Neural progenitor cell (in vitro differentiated cells): Measurements from ENCODE around the gene FOXJ1. TPM values are rescaled to one million over a fixed set of nuclear protein-coding genes. Genes with fewer than 3 reads are reported as not detected.

Experiments
- DNase-seq: peaks from one replicate; pipeline ENCODE4 v3.0.0-alpha.2; 2016; ENCODE audit warnings: low spot score
- H2AFZ ChIP-seq: fragments of 200-600 bp; sonication (generic); replicated peaks from 2 replicates; pipeline ENCODE4 v1.6.1; 2016; ENCODE audit warnings: antibody characterized with exemption
- H3F3A ChIP-seq: fragments of 200-600 bp; sonication (generic); 2 replicates; pipeline ENCODE4 v1.6.1; 2016; ENCODE audit warnings: antibody characterized with exemption, low read depth
- H3K27ac ChIP-seq: fragments of 200-600 bp; sonication (generic); 2 replicates; pipeline ENCODE4 v1.5.1; 2016; ENCODE audit warnings: mild to moderate bottlenecking
- H3K27me3 ChIP-seq: fragments of 200-600 bp; sonication (generic); 2 replicates; pipeline ENCODE4 v1.6.1; 2016; ENCODE audit warnings: mild to moderate bottlenecking, moderate library complexity
- H3K36me3 ChIP-seq: fragments of 200-600 bp; sonication (generic); 2 replicates; pipeline ENCODE4 v1.5.1; 2016
- H3K4me1 ChIP-seq: fragments of 200-600 bp; sonication (generic); 2 replicates; pipeline ENCODE4 v1.6.1; 2016; ENCODE audit warnings: mixed run types
- H3K4me2 ChIP-seq: fragments of 200-600 bp; sonication (generic); 2 replicates; pipeline ENCODE4 v1.6.1; 2016
- H3K4me3 ChIP-seq: fragments of 200-600 bp; sonication (generic); 2 replicates; pipeline ENCODE4 v1.5.1; 2016
- H3K79me2 ChIP-seq: fragments of 200-600 bp; sonication (generic); 2 replicates; pipeline ENCODE4 v1.6.1; 2016; ENCODE audit warnings: low read depth
- H3K9ac ChIP-seq: fragments of 200-600 bp; sonication (generic); 2 replicates; pipeline ENCODE4 v1.6.1; 2016
- H3K9me3 ChIP-seq: fragments of 200-600 bp; sonication (generic); 2 replicates; pipeline ENCODE4 v1.5.1; 2016; ENCODE audit warnings: low read depth
- H4K20me1 ChIP-seq: fragments of 200-600 bp; sonication (generic); 2 replicates; pipeline ENCODE4 v1.6.1; 2016; ENCODE audit warnings: low read depth
- H3K27ac Mint-ChIP-seq: 3 replicates; pipeline ENCODE4 v1.8.0; 2021; ENCODE audit warnings: mixed read lengths
- H3K27me3 Mint-ChIP-seq: 2 replicates; pipeline ENCODE4 v1.8.0; 2022; ENCODE audit warnings: low read depth, mild to moderate bottlenecking, inconsistent platforms, moderate library complexity, mixed read lengths; ENCODE audit not compliant: insufficient read depth
- H3K36me3 Mint-ChIP-seq: 3 replicates; pipeline ENCODE4 v1.8.0; 2021; ENCODE audit warnings: mixed read lengths
- H3K4me1 Mint-ChIP-seq: 3 replicates; pipeline ENCODE4 v1.8.0; 2021; ENCODE audit warnings: mixed read lengths
- H3K4me3 Mint-ChIP-seq: 3 replicates; pipeline ENCODE4 v1.8.0; 2021; ENCODE audit warnings: mild to moderate bottlenecking, moderate library complexity, mixed read lengths
- H3K9me3 Mint-ChIP-seq: 3 replicates; pipeline ENCODE4 v1.8.0; 2020; ENCODE audit warnings: mixed read lengths
- EZH2 ChIP-seq: fragments of 200-600 bp; sonication (generic); IDR thresholded peaks from 2 replicates; pipeline ENCODE4 v1.6.1; 2017; ENCODE audit warnings: antibody characterized with exemption, mild to moderate bottlenecking, moderate library complexity
- EZH2phosphoT487 ChIP-seq: fragments of 200-600 bp; sonication (generic); IDR thresholded peaks from 2 replicates; pipeline ENCODE4 v1.6.1; 2017; ENCODE audit warnings: antibody characterized with exemption
- total RNA-seq: library from RNA; depleted of rRNA; stranded (reverse); fragments of >200 nt; gene quantifications from 2 replicates; pipeline ENCODE4 v1.2.3, GENCODE V29; 2015; ENCODE audit warnings: low replicate concordance
- TF ChIP-seq, protein P1 (sequence below): fragments of 200-600 bp; sonication (generic); IDR thresholded peaks from 2 replicates; pipeline ENCODE4 v1.5.1; 2017; ENCODE audit warnings: antibody characterized with exemption, mild to moderate bottlenecking

Gene FOXJ1
- total RNA-seq, 1 donor from 2014 or later, result 0.49 TPM

DNA sequence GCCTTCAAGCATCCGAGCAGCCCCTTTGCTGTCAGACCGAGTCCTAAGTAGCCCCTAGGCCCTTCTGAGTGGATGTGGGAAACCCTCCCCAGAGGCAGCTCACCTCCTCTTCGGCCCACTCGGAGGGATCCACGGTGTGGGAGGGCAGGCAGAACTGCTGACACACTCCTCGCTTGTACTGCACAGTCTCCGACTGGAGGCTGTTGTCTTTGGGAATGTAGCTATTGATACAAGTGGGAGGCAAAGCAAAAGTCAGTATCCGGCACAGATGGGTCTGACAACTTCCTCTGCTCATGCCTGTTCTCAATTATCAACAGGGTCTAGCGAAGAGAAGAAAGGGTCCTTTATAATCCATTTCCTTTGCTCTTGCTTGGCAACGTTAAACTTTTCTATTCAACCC lies 25.9 kb upstream of the FOXJ1 start:
- Histone ChIP-seq H3K27ac (no peak overlapping the region), H3K27me3 (no peaks in the 10 kb centered on the region), H3K9ac (no peak overlapping the region), H3F3A (no peaks in the 10 kb centered on the region), H4K20me1 (no peaks in the 10 kb centered on the region), H3K79me2 (no peaks in the 10 kb centered on the region), H3K4me2 (no peak overlapping the region), H2AFZ (no peak overlapping the region), H3K4me1 (peaks cover 10% of the 10 kb centered on the region), H3K36me3 (no peaks in the 10 kb centered on the region), H3K9me3 (no peaks in the 10 kb centered on the region), H3K4me3 (no peak overlapping the region)
- DNase-seq, result no peak
- Mint-ChIP-seq H3K4me3 (no peak overlapping the region), H3K9me3 (no peaks in the 10 kb centered on the region), H3K27me3 (no peaks in the 10 kb centered on the region), H3K4me1 (no peaks in the 10 kb centered on the region), H3K36me3 (peaks cover 2% of the 10 kb centered on the region), H3K27ac (no peak overlapping the region)
- no peak for TF ChIP-seq EZH2phosphoT487
- TF ChIP-seq EZH2, result no peak
- TF ChIP-seq, protein P1, sequence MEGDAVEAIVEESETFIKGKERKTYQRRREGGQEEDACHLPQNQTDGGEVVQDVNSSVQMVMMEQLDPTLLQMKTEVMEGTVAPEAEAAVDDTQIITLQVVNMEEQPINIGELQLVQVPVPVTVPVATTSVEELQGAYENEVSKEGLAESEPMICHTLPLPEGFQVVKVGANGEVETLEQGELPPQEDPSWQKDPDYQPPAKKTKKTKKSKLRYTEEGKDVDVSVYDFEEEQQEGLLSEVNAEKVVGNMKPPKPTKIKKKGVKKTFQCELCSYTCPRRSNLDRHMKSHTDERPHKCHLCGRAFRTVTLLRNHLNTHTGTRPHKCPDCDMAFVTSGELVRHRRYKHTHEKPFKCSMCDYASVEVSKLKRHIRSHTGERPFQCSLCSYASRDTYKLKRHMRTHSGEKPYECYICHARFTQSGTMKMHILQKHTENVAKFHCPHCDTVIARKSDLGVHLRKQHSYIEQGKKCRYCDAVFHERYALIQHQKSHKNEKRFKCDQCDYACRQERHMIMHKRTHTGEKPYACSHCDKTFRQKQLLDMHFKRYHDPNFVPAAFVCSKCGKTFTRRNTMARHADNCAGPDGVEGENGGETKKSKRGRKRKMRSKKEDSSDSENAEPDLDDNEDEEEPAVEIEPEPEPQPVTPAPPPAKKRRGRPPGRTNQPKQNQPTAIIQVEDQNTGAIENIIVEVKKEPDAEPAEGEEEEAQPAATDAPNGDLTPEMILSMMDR, result no peak

GRCh38 chr17:76166168-76166567 lies 25.1 kb upstream of the FOXJ1 start:
- no peak overlapping the region for H3K4me3 Mint-ChIP-seq
- H3K27ac Mint-ChIP-seq, result no peak overlapping the region
- no peaks in the 10 kb centered on the region for H3K4me1 Mint-ChIP-seq
- Histone ChIP-seq H3F3A (no peaks in the 10 kb centered on the region), H3K4me1 (peaks cover 10% of the 10 kb centered on the region), H3K79me2 (no peaks in the 10 kb centered on the region), H3K27ac (no peak overlapping the region), H3K27me3 (no peaks in the 10 kb centered on the region), H3K36me3 (no peaks in the 10 kb centered on the region), H3K9me3 (no peaks in the 10 kb centered on the region), H3K4me3 (no peak overlapping the region), H4K20me1 (no peaks in the 10 kb centered on the region), H3K9ac (no peak overlapping the region), H2AFZ (no peak overlapping the region), H3K4me2 (no peak overlapping the region)
- no peaks in the 10 kb centered on the region for H3K27me3 Mint-ChIP-seq
- TF ChIP-seq, protein P1, result no peak
- TF ChIP-seq EZH2 (no peak), EZH2phosphoT487 (no peak)
- no peaks in the 10 kb centered on the region for H3K9me3 Mint-ChIP-seq
- peaks cover 2% of the 10 kb centered on the region for H3K36me3 Mint-ChIP-seq
- DNase-seq, result no peak

DNA sequence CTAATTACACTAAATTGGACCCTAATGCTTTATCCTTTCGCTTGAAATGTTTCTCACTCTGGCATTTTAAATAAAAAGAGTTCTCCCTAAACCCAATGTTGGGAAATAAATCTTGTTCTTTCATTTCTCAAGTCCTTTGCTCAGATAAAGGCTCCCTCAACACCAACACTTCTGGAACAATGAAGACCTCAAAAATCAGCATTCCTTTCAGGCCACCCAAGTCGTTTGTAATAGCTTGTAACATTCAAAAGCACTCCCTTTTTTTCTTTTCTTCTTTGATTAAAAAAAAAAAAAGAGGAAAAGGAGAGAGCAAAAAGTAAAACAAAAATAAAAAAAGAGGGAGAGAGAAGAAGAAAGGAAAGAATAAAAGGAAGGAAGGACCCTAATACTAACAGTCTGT lies 23.3 kb upstream of the FOXJ1 start:
- no peak overlapping the region for H3K4me2 ChIP-seq
- Mint-ChIP-seq H3K9me3 (no peaks in the 10 kb centered on the region), H3K36me3 (peaks cover 2% of the 10 kb centered on the region), H3K4me3 (no peak overlapping the region), H3K27ac (no peak overlapping the region), H3K4me1 (no peaks in the 10 kb centered on the region), H3K27me3 (no peaks in the 10 kb centered on the region)
- no peaks in the 10 kb centered on the region for H3K36me3 ChIP-seq
- H2AFZ ChIP-seq, result no peak overlapping the region
- no peak overlapping the region for H3K27ac ChIP-seq
- no peak overlapping the region for H3K4me3 ChIP-seq
- H4K20me1 ChIP-seq, result no peaks in the 10 kb centered on the region
- no peaks in the 10 kb centered on the region for H3K27me3 ChIP-seq
- TF ChIP-seq EZH2 (no peak), EZH2phosphoT487 (no peak)
- TF ChIP-seq, protein P1, result no peak
- no peak for DNase-seq
- H3K79me2 ChIP-seq, result no peaks in the 10 kb centered on the region
- peaks cover 10% of the 10 kb centered on the region for H3K4me1 ChIP-seq
- H3K9me3 ChIP-seq, result no peaks in the 10 kb centered on the region
- H3F3A ChIP-seq, result peaks cover 5% of the 10 kb centered on the region
- H3K9ac ChIP-seq, result no peak overlapping the region
